HL-60 (cell line): Measurements from ENCODE around the gene CTNND2.

Source experiments
- DNase-seq, 2 experiments: peaks; one replicate each; pipeline ENCODE4 v3.0.0-alpha.2; 2010 to 2020; ENCODE audit warnings: low read depth in 1 of 2, low spot score in 1 of 2
- H3K27ac ChIP-seq: fragments of 250-450 bp; sonication (Bioruptor Pico); replicated peaks from 2 replicates; pipeline ENCODE4 v1.5.1; 2020; ENCODE audit warnings: mild to moderate bottlenecking, moderate library complexity
- H3K27me3 ChIP-seq: fragments of 250-450 bp; sonication (Bioruptor Pico); 2 replicates; pipeline ENCODE4 v1.5.1; 2021; ENCODE audit warnings: mild to moderate bottlenecking, moderate library complexity; ENCODE audit not compliant: insufficient read depth, poor library complexity, severe bottlenecking
- H3K4me3 ChIP-seq: replicated peaks from 2 replicates; pipeline ENCODE4 v1.5.1; 2011; ENCODE audit warnings: mild to moderate bottlenecking, control low read depth, low read length; ENCODE audit not compliant: insufficient read depth
- GABPA ChIP-seq: IDR thresholded peaks from 2 replicates; pipeline ENCODE4 v1.6.1; 2012; ENCODE audit warnings: low read depth
- POLR2AphosphoS5 ChIP-seq: IDR thresholded peaks from 2 replicates; pipeline ENCODE4 v1.6.1; 2012; ENCODE audit warnings: low read depth
- SPI1 ChIP-seq: IDR thresholded peaks from 2 replicates; pipeline ENCODE4 v1.6.1; 2012; ENCODE audit warnings: low read depth, mild to moderate bottlenecking, borderline replicate concordance
- TF ChIP-seq, protein P1 (sequence below): IDR thresholded peaks from one replicate; pipeline ENCODE4 v1.5.1; 2011; ENCODE audit warnings: low read length, control low read depth, inconsistent platforms; ENCODE audit not compliant: insufficient read depth
- TF ChIP-seq, protein P2 (sequence below): IDR thresholded peaks from 2 replicates; pipeline ENCODE4 v1.6.1; 2012; ENCODE audit warnings: low read depth; ENCODE audit not compliant: insufficient replicate concordance

CTNND2 gene

DNA sequence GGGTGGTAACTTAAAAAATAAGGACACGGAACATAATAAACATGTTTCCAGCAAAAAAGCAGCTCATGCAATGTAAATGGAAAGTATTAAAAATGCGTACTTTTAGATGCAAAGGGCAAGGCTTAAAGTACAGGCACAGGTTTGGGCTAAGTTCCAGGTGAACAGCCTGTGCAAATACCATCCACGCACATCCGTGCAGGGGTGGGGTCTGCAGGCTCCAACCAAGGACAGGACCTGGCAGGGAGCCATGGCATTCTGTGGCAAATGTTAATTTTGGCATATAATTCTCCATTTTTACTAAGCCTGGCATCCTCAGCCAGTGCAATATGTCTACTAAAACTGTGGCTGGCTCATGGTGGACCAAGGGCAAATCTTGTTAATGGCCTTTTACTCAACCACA, 777.4 kb downstream of the CTNND2 start:
- H3K4me3 ChIP-seq = no peak overlapping the region
- TF ChIP-seq SPI1 = no peak
- TF ChIP-seq POLR2AphosphoS5 = no peak
- TF ChIP-seq, protein P1, sequence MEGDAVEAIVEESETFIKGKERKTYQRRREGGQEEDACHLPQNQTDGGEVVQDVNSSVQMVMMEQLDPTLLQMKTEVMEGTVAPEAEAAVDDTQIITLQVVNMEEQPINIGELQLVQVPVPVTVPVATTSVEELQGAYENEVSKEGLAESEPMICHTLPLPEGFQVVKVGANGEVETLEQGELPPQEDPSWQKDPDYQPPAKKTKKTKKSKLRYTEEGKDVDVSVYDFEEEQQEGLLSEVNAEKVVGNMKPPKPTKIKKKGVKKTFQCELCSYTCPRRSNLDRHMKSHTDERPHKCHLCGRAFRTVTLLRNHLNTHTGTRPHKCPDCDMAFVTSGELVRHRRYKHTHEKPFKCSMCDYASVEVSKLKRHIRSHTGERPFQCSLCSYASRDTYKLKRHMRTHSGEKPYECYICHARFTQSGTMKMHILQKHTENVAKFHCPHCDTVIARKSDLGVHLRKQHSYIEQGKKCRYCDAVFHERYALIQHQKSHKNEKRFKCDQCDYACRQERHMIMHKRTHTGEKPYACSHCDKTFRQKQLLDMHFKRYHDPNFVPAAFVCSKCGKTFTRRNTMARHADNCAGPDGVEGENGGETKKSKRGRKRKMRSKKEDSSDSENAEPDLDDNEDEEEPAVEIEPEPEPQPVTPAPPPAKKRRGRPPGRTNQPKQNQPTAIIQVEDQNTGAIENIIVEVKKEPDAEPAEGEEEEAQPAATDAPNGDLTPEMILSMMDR = no peak
- TF ChIP-seq, protein P2, sequence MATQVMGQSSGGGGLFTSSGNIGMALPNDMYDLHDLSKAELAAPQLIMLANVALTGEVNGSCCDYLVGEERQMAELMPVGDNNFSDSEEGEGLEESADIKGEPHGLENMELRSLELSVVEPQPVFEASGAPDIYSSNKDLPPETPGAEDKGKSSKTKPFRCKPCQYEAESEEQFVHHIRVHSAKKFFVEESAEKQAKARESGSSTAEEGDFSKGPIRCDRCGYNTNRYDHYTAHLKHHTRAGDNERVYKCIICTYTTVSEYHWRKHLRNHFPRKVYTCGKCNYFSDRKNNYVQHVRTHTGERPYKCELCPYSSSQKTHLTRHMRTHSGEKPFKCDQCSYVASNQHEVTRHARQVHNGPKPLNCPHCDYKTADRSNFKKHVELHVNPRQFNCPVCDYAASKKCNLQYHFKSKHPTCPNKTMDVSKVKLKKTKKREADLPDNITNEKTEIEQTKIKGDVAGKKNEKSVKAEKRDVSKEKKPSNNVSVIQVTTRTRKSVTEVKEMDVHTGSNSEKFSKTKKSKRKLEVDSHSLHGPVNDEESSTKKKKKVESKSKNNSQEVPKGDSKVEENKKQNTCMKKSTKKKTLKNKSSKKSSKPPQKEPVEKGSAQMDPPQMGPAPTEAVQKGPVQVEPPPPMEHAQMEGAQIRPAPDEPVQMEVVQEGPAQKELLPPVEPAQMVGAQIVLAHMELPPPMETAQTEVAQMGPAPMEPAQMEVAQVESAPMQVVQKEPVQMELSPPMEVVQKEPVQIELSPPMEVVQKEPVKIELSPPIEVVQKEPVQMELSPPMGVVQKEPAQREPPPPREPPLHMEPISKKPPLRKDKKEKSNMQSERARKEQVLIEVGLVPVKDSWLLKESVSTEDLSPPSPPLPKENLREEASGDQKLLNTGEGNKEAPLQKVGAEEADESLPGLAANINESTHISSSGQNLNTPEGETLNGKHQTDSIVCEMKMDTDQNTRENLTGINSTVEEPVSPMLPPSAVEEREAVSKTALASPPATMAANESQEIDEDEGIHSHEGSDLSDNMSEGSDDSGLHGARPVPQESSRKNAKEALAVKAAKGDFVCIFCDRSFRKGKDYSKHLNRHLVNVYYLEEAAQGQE = no peak
- no peak for TF ChIP-seq GABPA
- H3K27me3 ChIP-seq = no peaks in the 10 kb centered on the region

DNA sequence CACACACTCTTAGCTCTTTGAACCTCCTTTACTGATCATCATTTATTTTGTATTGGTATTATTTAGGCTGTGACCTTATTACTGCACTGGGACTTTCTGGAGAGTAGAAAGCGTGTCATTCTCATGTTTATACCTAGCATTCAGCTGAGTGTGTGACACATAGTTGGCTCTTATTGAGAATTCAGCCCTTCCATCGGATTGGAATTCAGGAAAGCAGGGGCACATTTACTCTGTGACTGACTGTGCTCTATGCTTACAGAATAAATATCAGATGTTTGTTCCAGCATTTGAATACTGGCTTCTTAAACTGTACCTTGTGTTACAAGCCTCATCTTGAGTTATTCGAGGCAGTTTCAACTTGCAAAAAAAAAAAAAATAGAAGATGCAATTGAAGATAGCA, 782.4 kb downstream of the CTNND2 start:
- TF ChIP-seq GABPA (no peak), POLR2AphosphoS5 (no peak), SPI1 (no peak)
- TF ChIP-seq, protein P2 = no peak
- TF ChIP-seq, protein P1 = no peak
- no peak for DNase-seq
- Histone ChIP-seq H3K4me3 (no peak overlapping the region), H3K27ac (no peak overlapping the region), H3K27me3 (no peaks in the 10 kb centered on the region)

More for the DNA sequence above, 777.4 kb downstream of the CTNND2 start:
- H3K27ac ChIP-seq = no peak overlapping the region
- DNase-seq = no peak

DNA sequence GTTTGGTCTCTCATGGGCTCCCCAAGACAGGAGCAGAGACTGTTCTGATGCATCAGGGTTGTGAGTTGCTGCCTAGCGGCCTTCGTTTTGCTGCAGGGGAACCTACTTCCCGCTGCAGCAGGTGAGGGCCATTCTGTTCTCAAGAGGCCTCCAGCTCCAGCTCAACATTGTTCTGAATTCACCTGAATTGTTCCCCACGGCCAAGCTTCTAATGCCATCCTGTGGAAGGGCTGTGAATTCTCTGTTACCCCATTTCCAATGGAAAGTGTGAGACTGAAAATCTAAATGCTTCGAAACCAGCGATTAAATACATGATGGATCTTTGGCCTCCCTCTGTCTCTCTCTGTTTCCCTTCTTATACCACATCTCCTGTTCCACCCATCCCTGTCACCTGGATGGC, 794.1 kb downstream of the CTNND2 start:
- no peak for DNase-seq
- Histone ChIP-seq H3K27me3 (no peaks in the 10 kb centered on the region), H3K4me3 (no peak overlapping the region), H3K27ac (no peak overlapping the region)
- TF ChIP-seq GABPA (no peak), SPI1 (no peak), POLR2AphosphoS5 (no peak)
- TF ChIP-seq, protein P1 = no peak
- TF ChIP-seq, protein P2 = no peak
